Stomach (tissue), 9 donors: Measurements from ENCODE around the gene RELN. TPM values are rescaled to one million over a fixed set of nuclear protein-coding genes. Genes with fewer than 3 reads are reported as not detected.

Experiments used
- DNase-seq, 2 donors: peaks; one replicate each; pipeline versions ENCODE4 v3.0.0 to v3.0.0-alpha.2; 2013 to 2019
- H3K27ac ChIP-seq, 5 donors: fragments of 200-600 bp in 4 of 5; sonication (generic) in 4 of 5; one replicate each; pipeline ENCODE4 v1.5.1; 2013 to 2019; ENCODE audit warnings: mild to moderate bottlenecking in 1 of 5, moderate library complexity in 1 of 5
- H3K27me3 ChIP-seq, 3 donors: fragments of 200-600 bp; sonication (generic); one replicate each; pipeline ENCODE4 v1.5.1; 2017 to 2019; ENCODE audit warnings: mixed run types in 1 of 3
- H3K36me3 ChIP-seq, 4 donors: fragments of 200-600 bp; sonication (generic); 1 replicate in 3 of 4; 2 replicates in 1 of 4; pipeline ENCODE4 v1.5.1; 2016 to 2019
- H3K4me1 ChIP-seq, 4 donors: fragments of 200-600 bp; sonication (generic); one replicate each; pipeline ENCODE4 v1.5.1; 2016 to 2019
- H3K4me3 ChIP-seq, 4 donors: fragments of 200-600 bp; sonication (generic) in 3 of 4; one replicate each; pipeline ENCODE4 v1.5.1; 2016 to 2019; ENCODE audit warnings: mild to moderate bottlenecking in 1 of 4
- H3K9me3 ChIP-seq, 4 donors: fragments of 200-600 bp; sonication (generic); one replicate each; pipeline ENCODE4 v1.5.1; 2016 to 2019
- EP300 ChIP-seq: sonication (generic); formaldehyde crosslinking; IDR thresholded peaks from one replicate; pipeline ENCODE4 v1.6.1; 2017; ENCODE audit warnings: antibody characterized with exemption
- POLR2A ChIP-seq, 4 donors: fragments of 450-650 bp; IDR thresholded peaks; one replicate each; pipeline ENCODE4 v1.6.1; 2016; ENCODE audit warnings: antibody characterized with exemption in 4 of 4, control low read depth in 2 of 4, mild to moderate bottlenecking in 1 of 4, moderate library complexity in 1 of 4
- POLR2AphosphoS5 ChIP-seq, 3 donors: sonication (generic); formaldehyde crosslinking; IDR thresholded peaks; one replicate each; pipeline ENCODE4 v1.6.1; 2016; ENCODE audit warnings: antibody characterized with exemption in 3 of 3
- WGBS, 5 donors: extraction: QIAGEN DNeasy Blood & Tissue Kit in 3 of 5; methylation state at CpG; one replicate each; pipeline versions ENCODE4 v1.1.5 to v1.1.7; 2013 to 2018; 5-methylcytosine and 5-hydroxymethylcytosine counted together
- intact Hi-C: fragments of 100-400 bp; cut with DNase I; formaldehyde crosslinking; loops from one replicate; pipeline ENCODE4 v1.15.1; 2023; ENCODE audit warnings: low total_unique reads
- polyA plus RNA-seq, 3 donors: library from polyadenylated mRNA; stranded (reverse); fragments of 200-250 nt; gene quantifications; one replicate each; pipeline ENCODE4 v1.2.3, GENCODE V29; 2013
- total RNA-seq, 5 donors: library from RNA; depleted of rRNA; stranded (reverse); fragments of >200 nt; gene quantifications; one replicate each; pipeline versions ENCODE4 v1.1.0 to v1.2.3, GENCODE V29; 2014 to 2016
- TF ChIP-seq, protein P1 (sequence below), 7 experiments: fragments of 450-650 bp in 4 of 7; fragments of 200-600 bp in 3 of 7; sonication (generic) in 3 of 7; IDR thresholded peaks; one replicate each; pipeline ENCODE4 v1.5.1; 2016 to 2019; ENCODE audit warnings: antibody characterized with exemption in 7 of 7, control low read depth in 2 of 7, mild to moderate bottlenecking in 1 of 7
- donor health status: healthy with polysubstance abuse.
- donor health status: Bipolar disorder and iron deficiency.
- donor health status: healthy.

RELN gene
- total and polyA plus RNA-seq, 8 donors, result 0.19 to 14.3 (median 2.2) TPM

DNA sequence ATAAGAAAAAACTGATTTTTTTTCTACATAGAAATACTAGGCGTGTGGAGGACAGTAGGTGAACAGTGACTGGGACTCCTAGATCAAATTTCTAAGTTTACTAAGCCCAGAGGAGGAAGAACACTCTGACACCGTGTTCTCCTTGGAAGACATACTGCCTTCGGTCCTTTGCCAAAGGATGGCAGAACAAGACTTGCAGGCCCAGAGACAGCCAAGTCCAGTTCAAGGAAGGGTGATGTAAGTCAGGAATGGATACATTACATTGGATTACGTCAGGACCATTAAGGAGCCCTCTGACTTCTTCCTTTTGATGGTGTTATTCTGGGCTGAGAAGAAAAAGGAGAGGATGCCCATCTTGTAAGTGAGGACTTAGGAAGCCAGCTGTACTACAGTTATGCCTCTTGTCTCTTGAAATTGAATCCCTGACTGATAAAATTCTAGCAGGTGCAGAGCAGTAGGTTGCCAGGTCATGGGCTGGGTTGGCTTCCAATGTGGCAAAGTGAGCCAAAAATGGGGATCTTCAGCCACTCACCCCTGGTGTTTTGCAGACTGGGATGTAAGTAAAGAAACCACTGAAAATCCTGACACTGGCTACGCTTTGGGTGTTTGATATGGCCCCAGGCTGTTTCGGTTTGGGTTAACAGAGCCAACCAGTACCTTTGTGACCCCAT lies 45.1 kb downstream of the RELN start:
- Histone ChIP-seq H3K27ac (no peak overlapping the region), H3K4me3 (no peak overlapping the region), H3K4me1 (no peaks in the 10 kb centered on the region), H3K9me3 (no peaks in the 10 kb centered on the region), H3K36me3 (no peaks in the 10 kb centered on the region), H3K27me3 (no peaks in the 10 kb centered on the region)
- DNase-seq, result no peak
- 85 to 89% (median 87%) methylated on average over 6 of the region's 6 CpGs for WGBS, 5 donors
- no peak for TF ChIP-seq POLR2A (IDR thresholded peaks at IDR 0.05)
- no peak for TF ChIP-seq POLR2AphosphoS5 (IDR thresholded peaks at IDR 0.05)
- TF ChIP-seq EP300, result no peak
- TF ChIP-seq, protein P1, sequence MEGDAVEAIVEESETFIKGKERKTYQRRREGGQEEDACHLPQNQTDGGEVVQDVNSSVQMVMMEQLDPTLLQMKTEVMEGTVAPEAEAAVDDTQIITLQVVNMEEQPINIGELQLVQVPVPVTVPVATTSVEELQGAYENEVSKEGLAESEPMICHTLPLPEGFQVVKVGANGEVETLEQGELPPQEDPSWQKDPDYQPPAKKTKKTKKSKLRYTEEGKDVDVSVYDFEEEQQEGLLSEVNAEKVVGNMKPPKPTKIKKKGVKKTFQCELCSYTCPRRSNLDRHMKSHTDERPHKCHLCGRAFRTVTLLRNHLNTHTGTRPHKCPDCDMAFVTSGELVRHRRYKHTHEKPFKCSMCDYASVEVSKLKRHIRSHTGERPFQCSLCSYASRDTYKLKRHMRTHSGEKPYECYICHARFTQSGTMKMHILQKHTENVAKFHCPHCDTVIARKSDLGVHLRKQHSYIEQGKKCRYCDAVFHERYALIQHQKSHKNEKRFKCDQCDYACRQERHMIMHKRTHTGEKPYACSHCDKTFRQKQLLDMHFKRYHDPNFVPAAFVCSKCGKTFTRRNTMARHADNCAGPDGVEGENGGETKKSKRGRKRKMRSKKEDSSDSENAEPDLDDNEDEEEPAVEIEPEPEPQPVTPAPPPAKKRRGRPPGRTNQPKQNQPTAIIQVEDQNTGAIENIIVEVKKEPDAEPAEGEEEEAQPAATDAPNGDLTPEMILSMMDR (IDR thresholded peaks at IDR 0.05), result no peak
- intact Hi-C loops, result no loop called here

DNA sequence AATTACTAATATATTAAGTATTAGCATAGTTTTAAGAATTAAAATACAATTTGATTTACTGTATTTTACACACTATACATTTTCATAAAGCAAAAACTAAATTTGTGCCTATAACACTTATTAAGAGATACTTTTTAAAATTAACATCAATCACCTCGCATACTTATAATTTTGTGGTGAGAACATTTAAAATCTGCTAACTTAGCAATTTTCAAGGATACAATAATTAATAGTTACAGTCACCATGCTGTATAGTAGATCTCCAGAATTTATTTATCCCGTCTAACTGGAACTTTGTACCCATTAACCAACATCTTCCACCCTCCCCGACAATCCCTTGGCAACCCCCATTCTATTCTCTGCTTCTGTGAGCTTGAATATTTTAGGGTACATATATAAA lies 47.5 kb downstream of the RELN start:
- Histone ChIP-seq H3K36me3 (no peaks in the 10 kb centered on the region), H3K4me1 (no peaks in the 10 kb centered on the region), H3K27ac (no peak overlapping the region), H3K27me3 (no peaks in the 10 kb centered on the region), H3K9me3 (no peaks in the 10 kb centered on the region), H3K4me3 (no peak overlapping the region)
- 82 to 91% (median 88%) methylated on average over 3 of the region's 3 CpGs for WGBS, 5 donors
- TF ChIP-seq EP300 (no peak), POLR2A (IDR thresholded peaks at IDR 0.05) (no peak), POLR2AphosphoS5 (IDR thresholded peaks at IDR 0.05) (no peak)
- TF ChIP-seq, protein P1 (IDR thresholded peaks at IDR 0.05), result no peak
- DNase-seq, result no peak
- intact Hi-C loops, result no loop called here

DNA sequence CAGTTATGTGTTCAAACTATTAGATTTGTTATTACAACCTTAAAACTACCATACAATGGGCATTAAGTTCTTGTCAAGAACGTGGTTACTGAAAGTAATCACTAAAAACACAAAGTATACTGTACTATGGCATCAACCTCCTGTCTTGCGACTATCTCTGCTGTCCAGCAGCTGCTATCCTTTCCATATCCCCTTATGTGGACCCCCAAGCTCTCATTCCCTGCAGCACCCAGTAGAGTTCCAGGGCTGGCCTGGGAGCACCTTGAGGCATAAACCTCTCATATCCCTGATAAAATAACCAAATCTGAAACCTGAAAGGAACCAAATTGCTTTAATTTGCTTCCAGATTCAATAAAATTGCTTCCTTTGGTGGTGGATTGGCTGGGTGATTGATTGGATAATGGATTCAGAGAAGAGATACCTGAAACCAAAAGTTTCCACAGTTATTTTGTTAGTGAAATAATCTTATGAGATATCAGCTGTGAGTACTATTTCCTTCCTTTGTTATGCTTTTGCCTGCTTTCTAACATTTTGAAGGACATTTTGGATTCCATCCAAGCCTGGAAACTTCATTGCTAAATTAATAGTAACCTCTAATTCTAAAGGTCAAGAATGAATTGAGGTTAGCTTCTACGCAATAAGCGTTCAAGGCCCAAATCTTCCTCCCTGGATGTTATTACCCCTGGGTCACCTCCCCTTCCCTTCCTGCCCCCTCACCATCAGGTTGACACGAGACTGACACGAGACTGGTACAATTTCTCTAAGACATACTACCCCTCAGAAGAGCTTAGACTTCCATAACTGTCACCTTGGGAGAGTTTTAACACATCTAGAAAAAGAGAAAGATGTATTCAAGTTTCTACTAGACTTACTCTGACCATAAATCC lies 48.8 kb downstream of the RELN start:
- WGBS, 5 donors, result 68 to 80% (median 74%) methylated on average over 6 of the region's 6 CpGs
- intact Hi-C loops, result no loop called here
- no peaks in the 10 kb centered on the region for H3K27me3 ChIP-seq
- no peak overlapping the region for H3K4me3 ChIP-seq
- H3K4me1 ChIP-seq, result no peaks in the 10 kb centered on the region
- H3K27ac ChIP-seq, result no peak overlapping the region
- no peaks in the 10 kb centered on the region for H3K36me3 ChIP-seq
- H3K9me3 ChIP-seq, result no peaks in the 10 kb centered on the region
- TF ChIP-seq, protein P1 (IDR thresholded peaks at IDR 0.05), result no peak
- TF ChIP-seq POLR2AphosphoS5 (IDR thresholded peaks at IDR 0.05) (no peak), EP300 (no peak), POLR2A (IDR thresholded peaks at IDR 0.05) (no peak)
- no peak for DNase-seq

DNA sequence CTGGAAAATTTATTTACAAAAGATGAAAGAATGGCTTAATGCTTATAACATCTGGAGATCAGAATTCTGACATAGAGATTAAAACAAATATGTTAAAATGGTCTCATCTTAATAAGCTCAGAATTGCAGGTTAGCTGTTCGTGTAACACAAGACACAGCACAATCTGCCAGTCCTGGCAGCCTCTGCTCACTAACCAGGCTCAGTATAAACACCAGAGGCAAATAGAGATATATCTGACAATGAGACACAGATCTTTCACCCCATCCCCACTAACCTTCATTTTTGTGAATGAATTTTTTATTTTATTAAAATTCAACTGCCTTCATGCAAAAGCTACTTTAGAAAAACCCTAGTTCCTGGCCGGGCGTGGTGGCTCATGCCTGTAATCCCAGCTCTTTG lies 51.8 kb downstream of the RELN start:
- Histone ChIP-seq H3K4me1 (no peaks in the 10 kb centered on the region), H3K36me3 (no peaks in the 10 kb centered on the region), H3K27me3 (no peaks in the 10 kb centered on the region), H3K9me3 (no peaks in the 10 kb centered on the region), H3K4me3 (no peak overlapping the region), H3K27ac (no peak overlapping the region)
- no peak for DNase-seq
- intact Hi-C loops, result no loop called here
- 73 to 82% (median 78%) methylated on average over 3 of the region's 3 CpGs for WGBS, 5 donors
- TF ChIP-seq EP300 (no peak), POLR2AphosphoS5 (IDR thresholded peaks at IDR 0.05) (no peak), POLR2A (IDR thresholded peaks at IDR 0.05) (no peak)
- TF ChIP-seq, protein P1 (IDR thresholded peaks at IDR 0.05), result no peak
